Measurements from ENCODE around the gene PTPRR.

PTPRR gene

DNA sequence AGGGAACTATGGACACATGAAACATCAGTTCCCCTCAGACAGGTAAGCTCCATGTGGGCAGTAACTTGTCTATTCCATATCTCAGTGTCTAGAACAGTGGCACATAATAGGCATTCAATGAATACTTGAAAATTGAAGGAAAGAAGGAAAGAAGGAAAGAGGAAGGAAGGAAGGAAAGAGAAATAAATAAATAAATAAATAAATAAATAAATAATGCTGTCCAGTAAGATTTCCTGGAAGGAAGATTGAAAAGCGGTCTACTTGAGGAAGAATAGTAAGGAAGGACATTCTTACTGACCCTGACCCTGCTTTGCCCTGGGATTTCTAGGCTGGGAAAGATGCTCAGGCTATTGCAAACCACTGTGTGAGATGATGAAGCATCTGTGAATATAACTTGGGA, 91.5 kb downstream of the PTPRR start:
- Histone ChIP-seq H3K27me3 (no peaks in the 10 kb centered on the region), H3K4me1 (no peaks in the 10 kb centered on the region), H3K36me3 (no peaks in the 10 kb centered on the region), H3K27ac (no peak overlapping the region), H3K9me3 (no peaks in the 10 kb centered on the region), H3K4me2 (no peak overlapping the region), H4K20me1 (no peaks in the 10 kb centered on the region), H3K9ac (no peak overlapping the region), H3K4me3 (no peak overlapping the region)
- TF ChIP-seq Cebpa-rat (IDR thresholded peaks at IDR 0.05), result no peak

- no peaks in the 10 kb centered on the region; the same call in 1 of the 2 replicates for H3K9me3 ChIP-seq
- no peaks in the 10 kb centered on the region for H3K27me3 ChIP-seq
- no peak overlapping the region for H3K27ac ChIP-seq
- H3K4me3 ChIP-seq, result no peak overlapping the region
- H3K9ac ChIP-seq, result no peak overlapping the region
- H3K36me3 ChIP-seq, result no peaks in the 10 kb centered on the region
- H3K4me2 ChIP-seq, result no peak overlapping the region
- no peak for TF ChIP-seq Cebpa-rat (IDR thresholded peaks at IDR 0.05)
- H3K4me1 ChIP-seq, result no peaks in the 10 kb centered on the region
- H4K20me1 ChIP-seq, result no peaks in the 10 kb centered on the region
Measured at GRCh38 chr12:70828351-70828750, 92.2 kb downstream of the PTPRR start.

- Histone ChIP-seq H3K27me3 (no peaks in the 10 kb centered on the region), H3K36me3 (no peaks in the 10 kb centered on the region), H3K4me2 (no peak overlapping the region), H3K4me1 (no peaks in the 10 kb centered on the region), H3K9me3 (no peaks in the 10 kb centered on the region; the same call in 1 of the 2 replicates), H3K27ac (no peak overlapping the region), H4K20me1 (no peaks in the 10 kb centered on the region), H3K9ac (no peak overlapping the region), H3K4me3 (no peak overlapping the region)
- TF ChIP-seq Cebpa-rat (IDR thresholded peaks at IDR 0.05), result no peak
Measured at GRCh38 chr12:70826156-70826555, 94.4 kb downstream of the PTPRR start.

- Histone ChIP-seq H3K27me3 (no peaks in the 10 kb centered on the region), H4K20me1 (no peaks in the 10 kb centered on the region), H3K4me1 (no peaks in the 10 kb centered on the region), H3K4me2 (no peak overlapping the region), H3K27ac (no peak overlapping the region), H3K4me3 (no peak overlapping the region), H3K9ac (no peak overlapping the region), H3K9me3 (peaks cover 7% of the 10 kb centered on the region), H3K36me3 (no peaks in the 10 kb centered on the region)
- TF ChIP-seq Cebpa-rat (IDR thresholded peaks at IDR 0.05), result no peak
Measured at GRCh38 chr12:70824511-70824910, 96.0 kb downstream of the PTPRR start.

DNA sequence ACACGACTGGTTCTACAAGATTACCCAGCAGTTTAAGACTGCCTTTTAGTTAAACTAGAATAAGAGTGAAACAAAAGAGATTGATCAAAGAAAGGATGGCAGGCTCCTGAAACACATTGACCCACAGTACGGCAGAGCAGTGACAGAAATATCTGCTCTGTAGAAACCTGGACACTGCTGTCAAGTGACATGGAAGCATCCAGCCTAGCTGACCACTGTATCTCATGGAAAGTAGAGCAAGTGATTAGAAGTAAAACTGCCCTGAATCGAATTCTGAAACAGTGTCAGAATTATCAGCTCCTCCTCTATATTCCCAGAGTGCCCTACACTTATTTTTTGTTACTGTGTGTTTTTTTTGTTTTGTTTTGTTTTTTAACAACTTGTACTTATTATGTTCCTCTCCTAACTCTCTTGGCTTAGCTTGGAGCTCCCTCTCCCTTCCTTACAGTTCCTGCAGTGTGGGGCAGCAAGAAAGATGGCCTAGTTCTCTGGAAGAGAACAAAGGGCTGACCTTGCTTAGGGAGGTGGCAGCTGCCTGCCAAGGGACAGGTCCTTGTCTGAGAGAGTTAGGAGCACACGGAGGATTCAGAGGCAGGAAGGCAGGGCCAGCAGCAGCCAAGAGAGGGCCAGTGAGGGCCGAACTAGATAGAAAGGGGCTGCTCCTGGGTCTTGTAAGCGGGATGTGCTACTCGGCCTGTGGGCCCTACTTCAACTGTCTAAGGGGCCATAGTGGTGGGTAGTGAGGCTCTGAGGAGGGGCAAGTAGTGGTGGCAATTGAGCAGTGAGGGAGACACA, 97.2 kb downstream of the PTPRR start:
- Histone ChIP-seq H3K4me2 (no peak overlapping the region), H3K27ac (no peak overlapping the region; the same call in 1 of the 2 replicates), H3K27me3 (no peaks in the 10 kb centered on the region), H3K36me3 (no peaks in the 10 kb centered on the region), H3K4me1 (no peaks in the 10 kb centered on the region), H3K9ac (no peak overlapping the region), H3K4me3 (no peak overlapping the region), H4K20me1 (no peaks in the 10 kb centered on the region), H3K9me3 (peaks cover 7% of the 10 kb centered on the region)
- no peak for TF ChIP-seq Cebpa-rat (IDR thresholded peaks at IDR 0.05)

- H3K9ac ChIP-seq, result no peak overlapping the region
- H3K27me3 ChIP-seq, result no peaks in the 10 kb centered on the region
- no peak for TF ChIP-seq Cebpa-rat (IDR thresholded peaks at IDR 0.05)
- H4K20me1 ChIP-seq, result no peaks in the 10 kb centered on the region
- no peaks in the 10 kb centered on the region for H3K36me3 ChIP-seq
- no peak overlapping the region for H3K27ac ChIP-seq
- no peak overlapping the region for H3K4me3 ChIP-seq
- peaks cover 7% of the 10 kb centered on the region for H3K9me3 ChIP-seq
- H3K4me1 ChIP-seq, result no peaks in the 10 kb centered on the region
- H3K4me2 ChIP-seq, result no peak overlapping the region
Measured at GRCh38 chr12:70822412-70822811, 98.1 kb downstream of the PTPRR start.

DNA sequence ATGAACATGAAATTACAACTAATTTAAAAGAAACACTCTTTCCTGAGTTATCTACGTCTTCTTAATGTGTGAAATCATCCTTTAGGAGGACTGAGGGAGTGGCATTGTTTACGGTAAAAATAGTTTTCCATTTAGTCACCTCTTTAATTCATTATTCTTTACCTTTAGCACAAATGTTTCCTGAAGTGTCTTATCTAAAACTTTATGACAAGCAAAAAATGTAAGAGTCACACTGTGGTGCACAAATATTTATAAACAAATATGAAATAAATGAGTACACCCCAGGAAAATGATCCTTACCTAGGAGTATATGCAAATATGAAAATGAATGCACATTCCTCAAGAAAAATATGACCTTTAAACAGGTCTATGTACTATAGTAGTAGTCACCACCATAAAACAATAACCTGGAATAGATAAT, 104.6 kb downstream of the PTPRR start:
- Histone ChIP-seq H3K4me2 (no peak overlapping the region), H3K27ac (no peak overlapping the region), H4K20me1 (no peaks in the 10 kb centered on the region), H3K9me3 (peaks cover 7% of the 10 kb centered on the region), H3K4me3 (no peak overlapping the region), H3K27me3 (no peaks in the 10 kb centered on the region), H3K9ac (no peak overlapping the region), H3K4me1 (no peaks in the 10 kb centered on the region), H3K36me3 (no peaks in the 10 kb centered on the region)
- TF ChIP-seq Cebpa-rat (IDR thresholded peaks at IDR 0.05), result no peak

- H3K9me3 ChIP-seq, result no peaks in the 10 kb centered on the region
- no peak overlapping the region for H3K4me3 ChIP-seq
- no peaks in the 10 kb centered on the region for H3K27me3 ChIP-seq
- H3K36me3 ChIP-seq, result no peaks in the 10 kb centered on the region
- no peak overlapping the region for H3K4me2 ChIP-seq
- no peak overlapping the region for H3K27ac ChIP-seq
- H3K4me1 ChIP-seq, result no peaks in the 10 kb centered on the region
- TF ChIP-seq Cebpa-rat (IDR thresholded peaks at IDR 0.05), result no peak
- no peak overlapping the region for H3K9ac ChIP-seq
- H4K20me1 ChIP-seq, result no peaks in the 10 kb centered on the region
Measured at GRCh38 chr12:70815056-70815455, 105.5 kb downstream of the PTPRR start.

- H3K36me3 ChIP-seq, result no peaks in the 10 kb centered on the region
- no peak overlapping the region for H3K4me3 ChIP-seq
- no peak overlapping the region for H3K9ac ChIP-seq
- no peaks in the 10 kb centered on the region for H4K20me1 ChIP-seq
- no peak for TF ChIP-seq Cebpa-rat (IDR thresholded peaks at IDR 0.05)
- no peak overlapping the region for H3K27ac ChIP-seq
- 0 out of 2 replicates have a peak, but pooled peaks cover 5% of the 10 kb centered on the region for H3K9me3 ChIP-seq
- no peak overlapping the region for H3K4me2 ChIP-seq
- no peaks in the 10 kb centered on the region for H3K27me3 ChIP-seq
- H3K4me1 ChIP-seq, result no peaks in the 10 kb centered on the region
Measured at GRCh38 chr12:70813559-70813958, 107.0 kb downstream of the PTPRR start.

GRCh38 chr12:70812136-70812535, 108.4 kb downstream of the PTPRR start:
- Histone ChIP-seq H3K27me3 (no peaks in the 10 kb centered on the region), H3K9me3 (peaks cover 13% of the 10 kb centered on the region; the same call in 1 of the 2 replicates), H4K20me1 (no peaks in the 10 kb centered on the region), H3K27ac (no peak overlapping the region), H3K4me3 (no peak overlapping the region), H3K4me2 (no peak overlapping the region), H3K9ac (no peak overlapping the region), H3K36me3 (no peaks in the 10 kb centered on the region), H3K4me1 (no peaks in the 10 kb centered on the region)
- TF ChIP-seq Cebpa-rat (IDR thresholded peaks at IDR 0.05), result no peak
